Mesenchymal stem cell (in vitro differentiated cells and primary cell): ENCODE results near the gene HPX.

Experiments used
- DNase-seq: peaks from one replicate; pipeline ENCODE4 v3.0.0-alpha.2; 2013
- H2AFZ ChIP-seq: one replicate; pipeline ENCODE4 v1.6.1; 2013; ENCODE audit warnings: low read depth, mild to moderate bottlenecking, control low read depth, inconsistent platforms, low read length, moderate library complexity
- H2AK5ac ChIP-seq: 2 replicates; pipeline ENCODE4 v1.6.1; 2013; ENCODE audit warnings: low read length, moderate library complexity, mild to moderate bottlenecking, inconsistent platforms; ENCODE audit not compliant: severe bottlenecking
- H2BK120ac ChIP-seq: one replicate; pipeline ENCODE4 v1.6.1; 2013; ENCODE audit warnings: low read depth, mild to moderate bottlenecking, inconsistent platforms, low read length, moderate library complexity
- H2BK12ac ChIP-seq, 2 experiments: one replicate each; pipeline ENCODE4 v1.6.1; 2013; ENCODE audit warnings: inconsistent platforms in 2 of 2, low read length in 2 of 2, mild to moderate bottlenecking in 2 of 2, moderate library complexity in 2 of 2, control low read depth in 1 of 2
- H2BK15ac ChIP-seq: one replicate; pipeline ENCODE4 v1.6.1; 2013; ENCODE audit warnings: mild to moderate bottlenecking, low read depth, inconsistent platforms; ENCODE audit not compliant: poor library complexity, severe bottlenecking
- H2BK5ac ChIP-seq: 2 replicates; pipeline ENCODE4 v1.6.1; 2013; ENCODE audit warnings: low read depth, mild to moderate bottlenecking, low read length, control low read depth, inconsistent platforms; ENCODE audit not compliant: poor library complexity, severe bottlenecking
- H3K14ac ChIP-seq, 2 experiments: one replicate each; pipeline ENCODE4 v1.6.1; 2013; ENCODE audit warnings: inconsistent platforms in 2 of 2, low read length in 2 of 2, control low read depth in 1 of 2, mild to moderate bottlenecking in 1 of 2, moderate library complexity in 1 of 2
- H3K18ac ChIP-seq, 2 experiments: one replicate each; pipeline ENCODE4 v1.6.1; 2013; ENCODE audit warnings: inconsistent platforms in 2 of 2, low read length in 2 of 2, control low read depth in 1 of 2, low read depth in 1 of 2, mild to moderate bottlenecking in 1 of 2
- H3K23ac ChIP-seq, 2 experiments: one replicate each; pipeline ENCODE4 v1.6.1; 2013; ENCODE audit warnings: inconsistent platforms in 2 of 2, low read length in 2 of 2, mild to moderate bottlenecking in 2 of 2, moderate library complexity in 2 of 2, control low read depth in 1 of 2
- H3K27ac ChIP-seq: 2 replicates; pipeline ENCODE4 v1.5.1; 2013; ENCODE audit warnings: mild to moderate bottlenecking, moderate library complexity, low read length, control low read depth, inconsistent platforms; ENCODE audit not compliant: poor library complexity, severe bottlenecking
- H3K27me3 ChIP-seq, 2 experiments: 2 replicates each; pipeline versions ENCODE4 v1.6.1 to v1.7.0; 2013; ENCODE audit warnings: low read length in 2 of 2, mild to moderate bottlenecking in 2 of 2, moderate library complexity in 2 of 2, control low read depth in 1 of 2, inconsistent platforms in 1 of 2; ENCODE audit not compliant: control insufficient read depth in 1 of 2, insufficient read depth in 1 of 2
- H3K36me3 ChIP-seq, 2 experiments: 2 replicates each; pipeline versions ENCODE4 v1.6.1 to v1.7.0; 2013; ENCODE audit warnings: low read length in 2 of 2, control low read depth in 1 of 2, inconsistent platforms in 1 of 2, low read depth in 1 of 2, mild to moderate bottlenecking in 1 of 2; ENCODE audit not compliant: insufficient read depth in 2 of 2, control insufficient read depth in 1 of 2
- H3K4ac ChIP-seq, 2 experiments: one replicate each; pipeline ENCODE4 v1.6.1; 2013; ENCODE audit warnings: inconsistent platforms in 2 of 2, low read length in 2 of 2, mild to moderate bottlenecking in 2 of 2, moderate library complexity in 2 of 2, control low read depth in 1 of 2, low read depth in 1 of 2
- H3K4me1 ChIP-seq: 2 replicates; pipeline ENCODE4 v1.6.1; 2013; ENCODE audit warnings: low read depth, low read length, control low read depth; ENCODE audit not compliant: control insufficient read depth, insufficient read depth
- H3K4me2 ChIP-seq: 2 replicates; pipeline ENCODE4 v1.6.1; 2013; ENCODE audit warnings: low read length, mild to moderate bottlenecking, inconsistent platforms; ENCODE audit not compliant: poor library complexity, severe bottlenecking
- H3K4me3 ChIP-seq, 2 experiments: 2 replicates each; pipeline versions ENCODE4 v1.5.1 to v1.7.0; 2013; ENCODE audit warnings: low read length in 2 of 2, mild to moderate bottlenecking in 2 of 2, control low read depth in 1 of 2, low read depth in 1 of 2; ENCODE audit not compliant: insufficient read depth in 1 of 2
- H3K79me1 ChIP-seq: replicated peaks from 2 replicates; pipeline ENCODE4 v1.6.1; 2013; ENCODE audit warnings: mild to moderate bottlenecking, control low read depth, low read length, inconsistent platforms; ENCODE audit not compliant: poor library complexity, severe bottlenecking
- H3K9ac ChIP-seq: 2 replicates; pipeline ENCODE4 v1.7.0; 2013; ENCODE audit warnings: mild to moderate bottlenecking, low read length, moderate library complexity
- H3K9me3 ChIP-seq: 2 replicates; pipeline ENCODE4 v1.7.0; 2013; ENCODE audit warnings: mild to moderate bottlenecking, low read length; ENCODE audit not compliant: control insufficient read depth
- H4K8ac ChIP-seq: one replicate; pipeline ENCODE4 v1.6.1; 2013; ENCODE audit warnings: inconsistent platforms, mild to moderate bottlenecking, low read length, moderate library complexity
- H4K91ac ChIP-seq: one replicate; pipeline ENCODE4 v1.6.1; 2013; ENCODE audit warnings: mild to moderate bottlenecking, low read length, inconsistent platforms
- WGBS: methylation state at CpG from one replicate; pipeline ENCODE4 v1.1.7; 2013; ENCODE audit warnings: mixed read lengths; 5-methylcytosine and 5-hydroxymethylcytosine counted together

Gene HPX

DNA sequence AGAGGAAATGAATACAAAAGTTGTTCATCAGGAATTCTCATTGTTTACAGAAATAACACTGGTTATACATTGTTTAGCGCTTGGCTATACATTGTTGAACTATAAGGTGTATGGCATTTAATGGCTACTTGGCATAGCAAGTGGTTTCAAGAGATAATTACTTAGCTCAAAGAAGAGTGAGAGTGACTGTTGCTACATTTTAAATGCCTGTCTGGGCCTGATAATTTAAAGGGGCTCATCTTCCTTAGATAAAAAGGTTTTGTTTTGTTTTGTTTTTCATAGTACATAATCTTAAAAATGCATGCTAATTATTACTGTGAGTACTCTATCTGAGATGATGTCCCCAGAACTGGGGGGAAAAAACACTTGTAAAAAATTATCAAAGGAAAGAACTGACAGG lies 52.0 kb downstream of the HPX start:
- Histone ChIP-seq H3K9me3 (no peaks in the 10 kb centered on the region), H3K4me1 (peaks cover 15% of the 10 kb centered on the region), H2BK5ac (no peak overlapping the region), H3K14ac (no peak overlapping the region), H3K4me2 (no peak overlapping the region), H2BK15ac (no peak overlapping the region), H3K27me3 (no peaks in the 10 kb centered on the region), H4K91ac (no peak overlapping the region), H2AFZ (no peak overlapping the region), H3K4me3 (no peak overlapping the region), H2BK120ac (no peak overlapping the region), H3K27ac (peak overlapping the region; percentile 92), H3K9ac (no peak overlapping the region), H3K18ac (no peak overlapping the region), H4K8ac (no peak overlapping the region), H3K36me3 (peaks cover 10 to 14% of the 10 kb centered on the region in 2 experiments), H2BK12ac (no peak overlapping the region), H3K23ac (no peak overlapping the region), H3K4ac (no peak overlapping the region), H3K79me1 (peaks cover 12% of the 10 kb centered on the region), H2AK5ac (no peak overlapping the region)
- 100% methylated on average over 1 of the region's 1 CpG for WGBS
- DNase-seq = peak; percentile 3

GRCh38 chr11:6387811-6388599 lies 52.8 kb downstream of the HPX start:
- H3K9me3 ChIP-seq = no peaks in the 10 kb centered on the region
- no peak overlapping the region for H3K23ac ChIP-seq
- no peak overlapping the region for H2BK5ac ChIP-seq
- H2BK120ac ChIP-seq = no peak overlapping the region
- no peak overlapping the region for H3K14ac ChIP-seq
- H3K27ac ChIP-seq = peak overlapping the region; percentile 92
- H2AK5ac ChIP-seq = peak overlapping the region; percentile 16
- H3K79me1 ChIP-seq = peaks cover 12% of the 10 kb centered on the region
- H3K36me3 ChIP-seq = peaks cover 6 to 8% of the 10 kb centered on the region in 2 experiments
- peaks cover 15% of the 10 kb centered on the region for H3K4me1 ChIP-seq
- no peak overlapping the region for H2AFZ ChIP-seq
- no peak overlapping the region for H2BK12ac ChIP-seq
- H4K8ac ChIP-seq = no peak overlapping the region
- no peak overlapping the region for H2BK15ac ChIP-seq
- H3K4ac ChIP-seq = no peak overlapping the region
- no peaks in the 10 kb centered on the region for H3K27me3 ChIP-seq
- no peak overlapping the region for H3K4me3 ChIP-seq
- no peak overlapping the region for H3K4me2 ChIP-seq
- H3K18ac ChIP-seq = no peak overlapping the region
- WGBS = 49% methylated on average over 12 of the region's 12 CpGs
- peak; percentile 29 for DNase-seq
- no peak overlapping the region for H4K91ac ChIP-seq
- H3K9ac ChIP-seq = peak overlapping the region; percentile 20

GRCh38 chr11:6385046-6385777 lies 55.6 kb downstream of the HPX start:
- Histone ChIP-seq H3K36me3 (no peaks in the 10 kb centered on the region), H3K27ac (no peak overlapping the region), H3K4me3 (no peak overlapping the region), H4K8ac (no peak overlapping the region), H2BK12ac (no peak overlapping the region), H2BK15ac (no peak overlapping the region), H3K4me1 (peaks cover 2% of the 10 kb centered on the region), H4K91ac (no peak overlapping the region), H2AFZ (no peak overlapping the region), H3K4me2 (no peak overlapping the region), H3K9me3 (no peaks in the 10 kb centered on the region), H3K27me3 (no peaks in the 10 kb centered on the region), H2AK5ac (no peak overlapping the region), H3K23ac (no peak overlapping the region), H3K14ac (no peak overlapping the region), H3K4ac (no peak overlapping the region), H3K9ac (no peak overlapping the region), H3K79me1 (no peaks in the 10 kb centered on the region), H2BK120ac (no peak overlapping the region), H2BK5ac (no peak overlapping the region), H3K18ac (no peak overlapping the region)
- WGBS = 86% methylated on average over 6 of the region's 7 CpGs
- DNase-seq = no peak
